GM23248 (cell line): Measurements from ENCODE around the gene FKBP9. TPM values are rescaled to one million over a fixed set of nuclear protein-coding genes. Genes with fewer than 3 reads are reported as not detected.
A peak's percentile ranks its signal among the peaks of the same experiment; 100 is the strongest.
"Not testable (repeated sequence)": the region's sequence is repeated elsewhere in the genome, so short reads cannot be mapped to it uniquely, and the experiment has no call there.

Source experiments
- DNase-seq: peaks from one replicate; pipeline ENCODE4 v3.0.0-alpha.2; 2015
- H2AFZ ChIP-seq: fragments of 200-600 bp; sonication (generic); 2 replicates; pipeline ENCODE4 v1.6.1; 2016; ENCODE audit warnings: antibody characterized with exemption
- H3F3A ChIP-seq: fragments of 200-600 bp; sonication (generic); 2 replicates; pipeline ENCODE4 v1.6.1; 2016; ENCODE audit warnings: mild to moderate bottlenecking, antibody characterized with exemption, mixed run types; ENCODE audit not compliant: insufficient read depth
- H3K27ac ChIP-seq: fragments of 200-600 bp; sonication (generic); 2 replicates; pipeline ENCODE4 v1.5.1; 2016; ENCODE audit warnings: mild to moderate bottlenecking
- H3K27me3 ChIP-seq: fragments of 200-600 bp; sonication (generic); replicated peaks from 2 replicates; pipeline ENCODE4 v1.6.1; 2016; ENCODE audit warnings: mild to moderate bottlenecking; ENCODE audit not compliant: insufficient read depth
- H3K36me3 ChIP-seq: fragments of 200-600 bp; sonication (generic); 2 replicates; pipeline ENCODE4 v1.6.1; 2016; ENCODE audit warnings: low read depth, mild to moderate bottlenecking
- H3K4me1 ChIP-seq: fragments of 200-600 bp; sonication (generic); 2 replicates; pipeline ENCODE4 v1.6.1; 2016; ENCODE audit warnings: mild to moderate bottlenecking; ENCODE audit not compliant: insufficient read depth
- H3K4me2 ChIP-seq: fragments of 200-600 bp; sonication (generic); one replicate; pipeline ENCODE4 v1.6.1; 2016; ENCODE audit warnings: mild to moderate bottlenecking; ENCODE audit not compliant: unreplicated experiment
- H3K4me3 ChIP-seq: fragments of 200-600 bp; sonication (generic); 2 replicates; pipeline ENCODE4 v1.5.1; 2016; ENCODE audit warnings: mild to moderate bottlenecking
- H3K79me2 ChIP-seq: fragments of 200-600 bp; sonication (generic); 2 replicates; pipeline ENCODE4 v1.6.1; 2016; ENCODE audit warnings: mild to moderate bottlenecking; ENCODE audit not compliant: insufficient read depth
- H3K9ac ChIP-seq: fragments of 200-600 bp; sonication (generic); 2 replicates; pipeline ENCODE4 v1.6.1; 2016; ENCODE audit warnings: mild to moderate bottlenecking
- H3K9me2 ChIP-seq: fragments of 200-600 bp; sonication (generic); 2 replicates; pipeline ENCODE4 v1.6.1; 2016; ENCODE audit warnings: mixed run types, mild to moderate bottlenecking, moderate library complexity; ENCODE audit not compliant: insufficient read depth
- H3K9me3 ChIP-seq: fragments of 200-600 bp; sonication (generic); one replicate; pipeline ENCODE4 v1.6.1; 2017; ENCODE audit warnings: low read depth
- H4K20me1 ChIP-seq: fragments of 200-600 bp; sonication (generic); 2 replicates; pipeline ENCODE4 v1.6.0; 2016; ENCODE audit not compliant: insufficient read depth
- EZH2 ChIP-seq: fragments of 200-600 bp; sonication (generic); IDR thresholded peaks from 2 replicates; pipeline ENCODE4 v1.6.1; 2018; ENCODE audit warnings: antibody characterized with exemption, mild to moderate bottlenecking; ENCODE audit not compliant: insufficient read depth, poor library complexity, severe bottlenecking
- EZH2phosphoT487 ChIP-seq: fragments of 200-600 bp; sonication (generic); IDR thresholded peaks from 2 replicates; pipeline ENCODE4 v1.6.1; 2018; ENCODE audit warnings: antibody characterized with exemption, moderate library complexity, mild to moderate bottlenecking, low read depth; ENCODE audit not compliant: insufficient read depth
- WGBS, 2 experiments: methylation state at CpG; one replicate each; pipeline ENCODE4 v1.1.6; 2015 to 2017; ENCODE audit warnings: low lambda C conversion rate in 2 of 2, low coverage in 1 of 2; ENCODE audit errors: missing lambda C conversion rate in 2 of 2; 5-methylcytosine and 5-hydroxymethylcytosine counted together
- in situ Hi-C: fragments of 300-500 bp; cut with MboI; formaldehyde crosslinking; loops from 2 replicates; pipeline ENCODE4 v1.15.0; 2020
- polyA plus RNA-seq: library from polyadenylated mRNA; unstranded; fragments of >200 nt; fragmentation: Nextera tagmentation; extraction: Ambion mirVana; gene quantifications from 2 replicates; pipeline ENCODE4 v1.2.1, GENCODE V29; 2016
- total RNA-seq: library from RNA; depleted of rRNA; stranded (reverse); fragments of >200 nt; shearing (Covaris generic); gene quantifications from 2 replicates; pipeline ENCODE4 v1.2.3, GENCODE V29; 2014

The FKBP9 gene
- total and polyA plus RNA-seq, 2 experiments from 2014 or later, result 350 to 556 TPM

DNA sequence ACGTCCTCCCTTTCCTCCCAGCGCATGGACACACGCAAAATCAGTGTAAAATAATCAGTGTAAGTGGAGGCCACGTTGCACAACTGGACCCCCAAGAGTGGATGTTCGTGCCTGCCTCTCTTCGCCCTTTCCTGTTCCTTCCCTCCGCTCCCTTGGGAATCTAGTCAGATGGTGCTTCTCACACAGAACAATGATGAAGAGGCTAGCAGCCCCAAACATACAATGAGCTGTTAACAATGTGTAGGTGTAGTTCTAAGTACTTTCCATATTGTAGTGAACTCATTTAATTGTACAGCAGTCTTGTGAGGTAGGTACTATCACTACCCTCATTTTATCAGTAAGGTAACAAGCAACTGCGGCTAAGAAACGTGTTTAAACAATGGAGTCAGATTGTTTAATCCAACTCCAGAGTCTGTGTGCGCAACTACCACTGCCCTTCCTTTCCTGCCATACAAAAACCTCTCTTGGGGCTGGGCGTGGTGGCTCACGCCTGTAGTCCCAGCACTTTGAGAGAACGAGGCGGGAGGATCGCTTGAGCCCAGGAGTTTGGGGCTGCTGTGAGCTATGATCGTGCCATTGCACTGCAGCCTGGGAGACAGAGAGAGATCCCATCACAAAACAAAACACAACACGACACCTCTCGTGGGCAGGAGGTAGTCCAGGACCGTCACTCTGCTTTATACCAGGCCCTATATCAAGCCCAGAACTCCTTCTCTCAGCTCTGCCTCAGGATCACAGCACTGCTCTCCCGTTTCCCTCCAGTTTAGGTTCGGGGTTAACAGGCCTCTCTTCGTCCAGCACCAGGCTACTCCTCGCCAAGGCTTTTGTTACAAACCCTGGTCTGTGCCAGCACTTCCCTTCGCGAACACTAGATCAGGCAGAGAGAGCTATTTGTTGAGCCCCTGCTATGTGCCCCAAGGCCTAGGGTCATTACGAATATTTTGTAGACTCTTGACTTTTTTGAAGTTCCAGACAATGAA lies 1.1 kb downstream of the FKBP9 start:
- Histone ChIP-seq H3K9me3 (no peaks in the 10 kb centered on the region), H3F3A (0 out of 2 replicates have a peak, but pooled peaks cover 15% of the 10 kb centered on the region), H3K9me2 (no peaks in the 10 kb centered on the region), H3K4me1 (peaks cover 19% of the 10 kb centered on the region), H2AFZ (peak overlapping the region; percentile 90), H3K27me3 (no peaks in the 10 kb centered on the region), H3K79me2 (peaks cover 57% of the 10 kb centered on the region), H3K4me3 (peak overlapping the region; percentile 98), H3K36me3 (0 out of 2 replicates have a peak, but pooled peaks cover 6% of the 10 kb centered on the region), H3K4me2 (peak overlapping the region; percentile 93), H3K27ac (peak overlapping the region; percentile 97), H4K20me1 (no peaks in the 10 kb centered on the region), H3K9ac (peak overlapping the region; percentile 97)
- TF ChIP-seq EZH2, result no peak
- no peak for TF ChIP-seq EZH2phosphoT487
- peak; percentile 89 for DNase-seq
- WGBS, 2 experiments, result 5% methylated on average over 26 of the region's 26 CpGs
- in situ Hi-C loops, result no loop called here

- peak overlapping the region; percentile 34 for H3K4me2 ChIP-seq
- 37 to 47% methylated on average over 5 of the region's 5 CpGs for WGBS, 2 experiments
Measured at GRCh38 chr7:32963880-32964301, 6.7 kb downstream of the FKBP9 start.

GRCh38 chr7:32964461-32965159 lies 7.4 kb downstream of the FKBP9 start:
- H3K9me3 ChIP-seq, H3K27me3 ChIP-seq, in situ Hi-C loops, H3K9me2 ChIP-seq, H3K4me1 ChIP-seq, H3K36me3 ChIP-seq, H3F3A ChIP-seq, H4K20me1 ChIP-seq: not testable (repeated sequence)
- H3K4me3 ChIP-seq, result 0 out of 2 replicates have a peak overlapping the region, but pooled peaks have one; percentile 29
- peak overlapping the region; percentile 60; the same call in 1 of the 2 replicates for H2AFZ ChIP-seq
- DNase-seq, result peak; percentile 18
- peak overlapping the region; percentile 36; the same call in 1 of the 2 replicates for H3K9ac ChIP-seq
- WGBS, 2 experiments, result 36 to 41% methylated on average over 8 of the region's 8 CpGs
- H3K79me2 ChIP-seq, result peaks cover 86% of the 10 kb centered on the region
- H3K4me2 ChIP-seq, result peak overlapping the region; percentile 34
- H3K27ac ChIP-seq, result peak overlapping the region; percentile 37

More at GRCh38 chr7:32963880-32964301, 6.7 kb downstream of the FKBP9 start:
- 0 out of 2 replicates have a peak overlapping the region, but pooled peaks have one; percentile 37 for H3K27ac ChIP-seq
- H3F3A ChIP-seq, H3K9ac ChIP-seq, H3K9me2 ChIP-seq, H3K4me3 ChIP-seq, in situ Hi-C loops, H3K27me3 ChIP-seq, H3K36me3 ChIP-seq, H4K20me1 ChIP-seq, H3K9me3 ChIP-seq, H2AFZ ChIP-seq, DNase-seq: not testable (repeated sequence)
- H3K79me2 ChIP-seq, result peaks cover 86% of the 10 kb centered on the region
- H3K4me1 ChIP-seq, result peaks cover 16% of the 10 kb centered on the region

DNA sequence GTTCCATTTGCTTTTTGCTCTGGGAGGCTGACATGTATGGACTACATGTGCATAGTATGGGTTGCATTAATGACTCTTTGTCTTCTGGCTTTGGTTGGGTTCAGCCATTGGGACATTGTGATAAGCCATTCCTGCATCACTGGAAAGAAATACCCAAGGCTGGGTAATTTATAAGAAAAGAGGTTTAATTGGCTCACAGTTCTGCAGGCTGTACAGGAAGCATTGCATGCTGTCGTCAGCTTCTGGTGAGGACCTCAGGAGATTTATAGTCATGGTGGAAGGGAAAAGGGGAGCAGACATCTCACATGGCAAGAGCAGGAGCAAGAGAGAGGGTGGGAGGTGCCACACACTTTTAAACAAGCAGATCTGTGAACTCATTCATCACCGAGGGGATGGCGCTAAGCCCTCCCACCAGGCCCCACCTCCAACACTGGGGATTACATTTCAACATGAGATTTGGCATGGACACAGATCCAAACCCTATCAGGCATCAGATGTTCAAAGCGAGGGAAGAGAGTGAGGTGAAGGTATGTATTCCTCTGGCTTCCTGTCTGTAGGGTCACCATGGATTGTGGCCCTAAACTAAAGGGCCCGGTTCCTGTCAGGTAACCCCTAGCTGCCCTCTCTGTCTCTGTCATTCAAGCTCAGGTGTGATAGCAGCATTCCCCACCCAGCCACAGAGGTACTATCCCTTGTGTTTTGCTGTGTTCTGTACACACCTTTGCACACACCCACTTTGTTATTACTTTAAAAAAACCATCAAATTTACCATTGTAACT lies 9.4 kb downstream of the FKBP9 start:
- not testable (repeated sequence) for H3K4me1 ChIP-seq
- WGBS, 2 experiments, result 76 to 88% methylated on average over 4 to 5 of the region's 5 CpGs

GRCh38 chr7:32967268-32967582 lies 10.0 kb downstream of the FKBP9 start:
- H3K79me2 ChIP-seq, result peaks cover 82% of the 10 kb centered on the region
- H2AFZ ChIP-seq, in situ Hi-C loops, H3F3A ChIP-seq, H3K4me2 ChIP-seq, H3K4me3 ChIP-seq, H3K27me3 ChIP-seq, H3K27ac ChIP-seq, H4K20me1 ChIP-seq, H3K9ac ChIP-seq, H3K9me3 ChIP-seq, H3K9me2 ChIP-seq, DNase-seq, H3K36me3 ChIP-seq: not testable (repeated sequence)
- H3K4me1 ChIP-seq, result peaks cover 12% of the 10 kb centered on the region
- 97 to 98% methylated on average over 4 of the region's 4 CpGs for WGBS, 2 experiments

More for the DNA sequence above, 9.4 kb downstream of the FKBP9 start:
- H3K4me3 ChIP-seq, H3K9me2 ChIP-seq, H2AFZ ChIP-seq, H3K36me3 ChIP-seq, H4K20me1 ChIP-seq, DNase-seq, H3K27me3 ChIP-seq, H3K27ac ChIP-seq, H3K4me2 ChIP-seq, H3K9me3 ChIP-seq, H3F3A ChIP-seq, H3K9ac ChIP-seq, in situ Hi-C loops: not testable (repeated sequence)
- peaks cover 81% of the 10 kb centered on the region for H3K79me2 ChIP-seq

- DNase-seq, H4K20me1 ChIP-seq, H3F3A ChIP-seq, H3K27ac ChIP-seq, H3K4me1 ChIP-seq, H3K27me3 ChIP-seq, H3K4me3 ChIP-seq, H3K4me2 ChIP-seq, H3K9ac ChIP-seq, H2AFZ ChIP-seq, H3K9me2 ChIP-seq, H3K9me3 ChIP-seq, in situ Hi-C loops, H3K36me3 ChIP-seq: not testable (repeated sequence)
- WGBS, 2 experiments, result 11 to 22% methylated on average over 3 of the region's 3 CpGs
- H3K79me2 ChIP-seq, result peaks cover 80% of the 10 kb centered on the region
Measured at GRCh38 chr7:32971967-32972366, 14.7 kb downstream of the FKBP9 start.
